HEK293 (cell line): ENCODE results near the gene FRY.

Experiments used
- CTCF ChIA-PET: fragments of 350-600 bp; formaldehyde crosslinking; extraction: SDS; loops from one replicate; lab custom pipeline; 2021; ENCODE audit warnings: antibody characterized with exemption; lab: Yijun Ruan, JAX
- POLR2A ChIA-PET: fragments of 300-600 bp; formaldehyde crosslinking; extraction: SDS; loops from one replicate; lab custom pipeline; 2020; ENCODE audit warnings: antibody characterized with exemption, inconsistent platforms; lab: Yijun Ruan, JAX
- H3K27ac ChIP-seq: fragments of 200-500 bp; sonication (Bioruptor generic); 2 replicates; pipeline ENCODE4 v1.5.1; 2014; ENCODE audit warnings: low read depth, low read length, control low read depth, inconsistent platforms; ENCODE audit errors: extremely low read depth
- H3K36me3 ChIP-seq, 2 experiments: fragments of 200-500 bp in 1 of 2; sonication (Bioruptor generic) in 1 of 2; 1 replicate in 1 of 2; 2 replicates in 1 of 2; pipeline ENCODE4 v1.5.1; 2014 to 2017; ENCODE audit warnings: inconsistent platforms in 2 of 2, low read length in 2 of 2; ENCODE audit not compliant: control insufficient read depth in 2 of 2, insufficient read depth in 1 of 2
- H3K4me1 ChIP-seq: fragments of 200-500 bp; sonication (Bioruptor generic); 2 replicates; pipeline ENCODE4 v1.5.1; 2014; ENCODE audit warnings: mild to moderate bottlenecking, low read length, inconsistent platforms; ENCODE audit not compliant: control insufficient read depth, insufficient read depth
- H3K4me3 ChIP-seq: 2 replicates; pipeline ENCODE4 v1.5.1; 2011; ENCODE audit warnings: low read depth, mild to moderate bottlenecking, control low read depth, low read length, moderate library complexity
- H3K9me3 ChIP-seq: fragments of 200-500 bp; sonication (Bioruptor generic); 2 replicates; pipeline ENCODE4 v1.5.1; 2014; ENCODE audit warnings: low read depth, low read length, inconsistent platforms; ENCODE audit not compliant: control insufficient read depth, insufficient read depth
- GLIS2 ChIP-seq: fragments of 450-650 bp; formaldehyde crosslinking; IDR thresholded peaks from 2 replicates; pipeline ENCODE4 v1.5.1; 2016; ENCODE audit warnings: missing biosample characterization, missing genetic modification characterization
- KLF7 ChIP-seq: fragments of 450-650 bp; formaldehyde crosslinking; IDR thresholded peaks from 2 replicates; pipeline ENCODE4 v1.5.1; 2016; ENCODE audit warnings: missing biosample characterization, missing genetic modification characterization, borderline replicate concordance
- MEIS1 ChIP-seq: sonication (generic); formaldehyde crosslinking; IDR thresholded peaks from 2 replicates; pipeline ENCODE4 v1.8.1; 2022; ENCODE audit warnings: missing genetic modification reagents, mild to moderate bottlenecking, borderline replicate concordance
- SCRT1 ChIP-seq: fragments of 450-650 bp; formaldehyde crosslinking; IDR thresholded peaks from 2 replicates; pipeline ENCODE4 v1.5.1; 2016; ENCODE audit warnings: missing biosample characterization, missing genetic modification characterization, borderline replicate concordance
- ZBTB48 ChIP-seq: fragments of 450-650 bp; formaldehyde crosslinking; IDR thresholded peaks from 2 replicates; pipeline ENCODE4 v1.5.1; 2016; ENCODE audit warnings: missing biosample characterization, missing genetic modification characterization
- ZFP3 ChIP-seq: fragments of 450-650 bp; formaldehyde crosslinking; IDR thresholded peaks from 2 replicates; pipeline ENCODE4 v1.5.1; 2016; ENCODE audit warnings: low read depth, missing biosample characterization, missing genetic modification characterization
- ZNF132 ChIP-seq: fragments of 450-650 bp; formaldehyde crosslinking; IDR thresholded peaks from 2 replicates; pipeline ENCODE4 v1.5.1; 2017; ENCODE audit warnings: missing biosample characterization, missing genetic modification characterization, borderline replicate concordance
- ZNF174 ChIP-seq: fragments of 450-650 bp; formaldehyde crosslinking; IDR thresholded peaks from 2 replicates; pipeline ENCODE4 v1.5.0; 2017; ENCODE audit warnings: missing biosample characterization, mild to moderate bottlenecking, missing genetic modification characterization
- ZNF19 ChIP-seq: fragments of 450-650 bp; formaldehyde crosslinking; IDR thresholded peaks from 2 replicates; pipeline ENCODE4; 2016; ENCODE audit warnings: missing biosample characterization, missing genetic modification characterization, low read depth
- ZNF239 ChIP-seq: fragments of 450-650 bp; formaldehyde crosslinking; IDR thresholded peaks from 2 replicates; pipeline ENCODE4 v1.5.1; 2016; ENCODE audit warnings: missing biosample characterization, missing genetic modification characterization
- ZNF274 ChIP-seq, 2 experiments: fragments of 200-500 bp in 1 of 2; fragments of 450-650 bp in 1 of 2; sonication (Bioruptor generic) in 1 of 2; formaldehyde crosslinking in 1 of 2; IDR thresholded peaks; 2 replicates each; pipeline versions ENCODE4 v1.5.1 to v1.6.1; 2014 to 2016; ENCODE audit warnings: borderline replicate concordance in 1 of 2, inconsistent platforms in 1 of 2, low read length in 1 of 2, missing biosample characterization in 1 of 2, missing genetic modification characterization in 1 of 2
- ZNF391 ChIP-seq: fragments of 450-650 bp; formaldehyde crosslinking; IDR thresholded peaks from 2 replicates; pipeline ENCODE4 v1.5.1; 2016; ENCODE audit warnings: low read depth, missing biosample characterization, missing genetic modification characterization, borderline replicate concordance
- ZNF473 ChIP-seq: fragments of 450-650 bp; formaldehyde crosslinking; IDR thresholded peaks from 2 replicates; pipeline ENCODE4 v1.5.1; 2017; ENCODE audit warnings: missing biosample characterization, missing genetic modification characterization
- ZNF549 ChIP-seq: fragments of 450-650 bp; IDR thresholded peaks from 2 replicates; pipeline ENCODE4 v1.5.1; 2018; ENCODE audit warnings: missing biosample characterization, missing genetic modification characterization, mild to moderate bottlenecking, inconsistent platforms, moderate library complexity
- ZNF600 ChIP-seq: fragments of 450-650 bp; formaldehyde crosslinking; IDR thresholded peaks from 2 replicates; pipeline ENCODE4 v1.5.1; 2016; ENCODE audit warnings: missing biosample characterization, missing genetic modification characterization
- ZSCAN16 ChIP-seq: fragments of 450-650 bp; formaldehyde crosslinking; IDR thresholded peaks from 2 replicates; pipeline ENCODE4 v1.5.1; 2016; ENCODE audit warnings: missing biosample characterization, missing genetic modification characterization
- TF ChIP-seq, protein P1 (sequence below): fragments of 450-650 bp; formaldehyde crosslinking; IDR thresholded peaks from 2 replicates; pipeline ENCODE4 v1.5.1; 2016; ENCODE audit warnings: missing biosample characterization, missing genetic modification characterization
- TF ChIP-seq, protein P2 (sequence below): fragments of 450-650 bp; formaldehyde crosslinking; IDR thresholded peaks from 2 replicates; pipeline ENCODE4 v1.5.1; 2016; ENCODE audit warnings: missing biosample characterization, missing genetic modification characterization
- TF ChIP-seq, protein P3 (sequence below): fragments of 450-650 bp; formaldehyde crosslinking; IDR thresholded peaks from 2 replicates; pipeline ENCODE4 v1.5.1; 2017; ENCODE audit warnings: missing biosample characterization, missing genetic modification characterization
- TF ChIP-seq, protein P4 (sequence below): fragments of 450-650 bp; formaldehyde crosslinking; optimal IDR thresholded peaks from 2 replicates; pipeline ENCODE3; 2016; ENCODE audit warnings: missing biosample characterization, mild to moderate bottlenecking, missing genetic modification characterization
- TF ChIP-seq, protein P5 (sequence below): fragments of 450-650 bp; IDR thresholded peaks from 2 replicates; pipeline ENCODE4 v1.5.1; 2018; ENCODE audit warnings: missing biosample characterization, mild to moderate bottlenecking, missing genetic modification characterization
- TF ChIP-seq, protein P6 (sequence below): fragments of 450-650 bp; formaldehyde crosslinking; IDR thresholded peaks from 2 replicates; pipeline ENCODE4 v1.5.1; 2016; ENCODE audit warnings: missing biosample characterization, missing genetic modification characterization
- TF ChIP-seq, protein P7 (sequence below): fragments of 450-650 bp; formaldehyde crosslinking; IDR thresholded peaks from 2 replicates; pipeline ENCODE4 v1.5.1; 2016; ENCODE audit warnings: missing biosample characterization, missing genetic modification characterization

FRY gene

DNA sequence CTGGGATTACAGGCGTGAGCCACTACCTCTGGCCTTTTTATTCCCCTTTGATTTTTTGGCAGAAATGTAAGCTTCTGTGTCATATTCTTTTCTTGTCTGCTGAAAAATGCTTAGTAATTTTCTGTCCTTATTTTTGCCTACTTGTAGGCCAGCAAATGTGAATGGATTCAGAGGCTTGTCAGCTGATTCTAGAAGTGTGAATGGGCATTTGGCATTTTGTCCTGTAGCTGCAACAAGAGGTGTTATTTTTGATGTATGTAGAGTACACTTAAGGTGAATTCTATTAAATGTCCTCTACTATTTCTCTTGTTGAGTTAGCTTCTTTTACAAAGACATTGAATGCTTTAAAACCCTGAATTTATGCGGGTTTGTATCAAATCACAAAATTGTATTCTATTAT is 50.0 kb downstream of the FRY start:
- POLR2A ChIA-PET = no interaction called here
- TF ChIP-seq ZNF132 (tag by site-specific recombination) = no peak
- TF ChIP-seq, protein P1, sequence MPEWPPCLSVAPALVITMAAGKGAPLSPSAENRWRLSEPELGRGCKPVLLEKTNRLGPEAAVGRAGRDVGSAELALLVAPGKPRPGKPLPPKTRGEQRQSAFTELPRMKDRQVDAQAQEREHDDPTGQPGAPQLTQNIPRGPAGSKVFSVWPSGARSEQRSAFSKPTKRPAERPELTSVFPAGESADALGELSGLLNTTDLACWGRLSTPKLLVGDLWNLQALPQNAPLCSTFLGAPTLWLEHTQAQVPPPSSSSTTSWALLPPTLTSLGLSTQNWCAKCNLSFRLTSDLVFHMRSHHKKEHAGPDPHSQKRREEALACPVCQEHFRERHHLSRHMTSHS (tag by site-specific recombination) = no peak
- TF ChIP-seq ZFP3 (tag by site-specific recombination) = no peak
- TF ChIP-seq, protein P2, sequence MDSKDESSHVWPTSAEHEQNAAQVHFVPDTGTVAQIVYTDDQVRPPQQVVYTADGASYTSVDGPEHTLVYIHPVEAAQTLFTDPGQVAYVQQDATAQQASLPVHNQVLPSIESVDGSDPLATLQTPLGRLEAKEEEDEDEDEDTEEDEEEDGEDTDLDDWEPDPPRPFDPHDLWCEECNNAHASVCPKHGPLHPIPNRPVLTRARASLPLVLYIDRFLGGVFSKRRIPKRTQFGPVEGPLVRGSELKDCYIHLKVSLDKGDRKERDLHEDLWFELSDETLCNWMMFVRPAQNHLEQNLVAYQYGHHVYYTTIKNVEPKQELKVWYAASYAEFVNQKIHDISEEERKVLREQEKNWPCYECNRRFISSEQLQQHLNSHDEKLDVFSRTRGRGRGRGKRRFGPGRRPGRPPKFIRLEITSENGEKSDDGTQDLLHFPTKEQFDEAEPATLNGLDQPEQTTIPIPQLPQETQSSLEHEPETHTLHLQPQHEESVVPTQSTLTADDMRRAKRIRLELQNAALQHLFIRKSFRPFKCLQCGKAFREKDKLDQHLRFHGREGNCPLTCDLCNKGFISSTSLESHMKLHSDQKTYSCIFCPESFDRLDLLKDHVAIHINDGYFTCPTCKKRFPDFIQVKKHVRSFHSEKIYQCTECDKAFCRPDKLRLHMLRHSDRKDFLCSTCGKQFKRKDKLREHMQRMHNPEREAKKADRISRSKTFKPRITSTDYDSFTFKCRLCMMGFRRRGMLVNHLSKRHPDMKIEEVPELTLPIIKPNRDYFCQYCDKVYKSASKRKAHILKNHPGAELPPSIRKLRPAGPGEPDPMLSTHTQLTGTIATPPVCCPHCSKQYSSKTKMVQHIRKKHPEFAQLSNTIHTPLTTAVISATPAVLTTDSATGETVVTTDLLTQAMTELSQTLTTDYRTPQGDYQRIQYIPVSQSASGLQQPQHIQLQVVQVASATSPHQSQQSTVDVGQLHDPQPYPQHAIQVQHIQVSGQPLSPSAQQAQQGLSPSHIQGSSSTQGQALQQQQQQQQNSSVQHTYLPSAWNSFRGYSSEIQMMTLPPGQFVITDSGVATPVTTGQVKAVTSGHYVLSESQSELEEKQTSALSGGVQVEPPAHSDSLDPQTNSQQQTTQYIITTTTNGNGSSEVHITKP = no peak
- no peak for TF ChIP-seq ZNF174 (tag by site-specific recombination)
- TF ChIP-seq, protein P3, sequence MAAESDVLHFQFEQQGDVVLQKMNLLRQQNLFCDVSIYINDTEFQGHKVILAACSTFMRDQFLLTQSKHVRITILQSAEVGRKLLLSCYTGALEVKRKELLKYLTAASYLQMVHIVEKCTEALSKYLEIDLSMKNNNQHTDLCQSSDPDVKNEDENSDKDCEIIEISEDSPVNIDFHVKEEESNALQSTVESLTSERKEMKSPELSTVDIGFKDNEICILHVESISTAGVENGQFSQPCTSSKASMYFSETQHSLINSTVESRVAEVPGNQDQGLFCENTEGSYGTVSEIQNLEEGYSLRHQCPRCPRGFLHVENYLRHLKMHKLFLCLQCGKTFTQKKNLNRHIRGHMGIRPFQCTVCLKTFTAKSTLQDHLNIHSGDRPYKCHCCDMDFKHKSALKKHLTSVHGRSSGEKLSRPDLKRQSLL = no peak
- no peak for TF ChIP-seq ZNF549 (tag by site-specific recombination)
- TF ChIP-seq GLIS2 (tag by site-specific recombination) = no peak
- TF ChIP-seq MEIS1 (CRISPR knock-in tag) = no peak
- no peak for TF ChIP-seq ZNF19
- TF ChIP-seq, all 188 proteins: peak for 0
- no peaks in the 10 kb centered on the region for H3K36me3 ChIP-seq
- H3K4me1 ChIP-seq = no peaks in the 10 kb centered on the region
- CTCF ChIA-PET = interaction anchor here (0.7 kb wide), 1 partner anchor 163 kb away, joined by 4 read pairs; no protein-coding TSS in a partner anchor
- H3K27ac ChIP-seq = no peak overlapping the region
- H3K4me3 ChIP-seq = no peak overlapping the region
- H3K9me3 ChIP-seq = no peaks in the 10 kb centered on the region

DNA sequence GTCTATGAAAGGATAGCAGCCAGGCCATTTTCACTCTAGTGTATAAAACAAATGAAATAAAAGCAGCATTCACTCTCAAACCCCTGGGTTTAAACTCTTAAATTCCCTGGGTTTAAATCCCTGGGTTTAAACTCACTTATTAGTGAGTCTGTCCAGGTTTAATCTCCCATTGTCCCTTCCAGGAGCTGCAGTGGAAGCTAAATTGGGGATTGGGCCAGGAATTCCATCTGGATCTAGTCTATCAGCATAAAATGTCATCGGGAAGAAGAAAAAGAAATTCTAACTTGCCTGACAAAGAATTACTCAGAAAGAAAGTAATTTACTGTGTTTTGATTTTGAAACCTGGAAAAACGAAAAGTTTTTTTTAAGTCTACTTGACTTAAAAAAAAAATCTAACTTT is 54.8 kb downstream of the FRY start:
- CTCF ChIA-PET = no interaction called here
- H3K27ac ChIP-seq = no peak overlapping the region
- no peaks in the 10 kb centered on the region for H3K9me3 ChIP-seq
- POLR2A ChIA-PET = interaction anchor here (0.5 kb wide), 1 partner anchor 346 kb away, joined by 7 read pairs; no protein-coding TSS in a partner anchor
- H3K4me1 ChIP-seq = no peaks in the 10 kb centered on the region
- H3K36me3 ChIP-seq = no peaks in the 10 kb centered on the region
- no peak overlapping the region for H3K4me3 ChIP-seq
- no peak for TF ChIP-seq ZNF274 (IDR thresholded peaks at IDR 0.05; ENCODE audit: low read length)
- TF ChIP-seq ZNF274 (tag by site-specific recombination; IDR thresholded peaks at IDR 0.05; ENCODE audit: borderline replicate concordance) = no peak
- no peak for TF ChIP-seq ZNF600
- TF ChIP-seq ZBTB48 (tag by site-specific recombination) = no peak
- TF ChIP-seq, protein P4, sequence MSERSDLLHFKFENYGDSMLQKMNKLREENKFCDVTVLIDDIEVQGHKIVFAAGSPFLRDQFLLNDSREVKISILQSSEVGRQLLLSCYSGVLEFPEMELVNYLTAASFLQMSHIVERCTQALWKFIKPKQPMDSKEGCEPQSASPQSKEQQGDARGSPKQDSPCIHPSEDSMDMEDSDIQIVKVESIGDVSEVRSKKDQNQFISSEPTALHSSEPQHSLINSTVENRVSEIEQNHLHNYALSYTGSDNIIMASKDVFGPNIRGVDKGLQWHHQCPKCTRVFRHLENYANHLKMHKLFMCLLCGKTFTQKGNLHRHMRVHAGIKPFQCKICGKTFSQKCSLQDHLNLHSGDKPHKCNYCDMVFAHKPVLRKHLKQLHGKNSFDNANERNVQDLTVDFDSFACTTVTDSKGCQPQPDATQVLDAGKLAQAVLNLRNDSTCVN = no peak
- TF ChIP-seq ZSCAN16 (tag by site-specific recombination) = no peak
- no peak for TF ChIP-seq ZNF239
- no peak for TF ChIP-seq ZNF391 (tag by site-specific recombination)
- TF ChIP-seq, protein P5, sequence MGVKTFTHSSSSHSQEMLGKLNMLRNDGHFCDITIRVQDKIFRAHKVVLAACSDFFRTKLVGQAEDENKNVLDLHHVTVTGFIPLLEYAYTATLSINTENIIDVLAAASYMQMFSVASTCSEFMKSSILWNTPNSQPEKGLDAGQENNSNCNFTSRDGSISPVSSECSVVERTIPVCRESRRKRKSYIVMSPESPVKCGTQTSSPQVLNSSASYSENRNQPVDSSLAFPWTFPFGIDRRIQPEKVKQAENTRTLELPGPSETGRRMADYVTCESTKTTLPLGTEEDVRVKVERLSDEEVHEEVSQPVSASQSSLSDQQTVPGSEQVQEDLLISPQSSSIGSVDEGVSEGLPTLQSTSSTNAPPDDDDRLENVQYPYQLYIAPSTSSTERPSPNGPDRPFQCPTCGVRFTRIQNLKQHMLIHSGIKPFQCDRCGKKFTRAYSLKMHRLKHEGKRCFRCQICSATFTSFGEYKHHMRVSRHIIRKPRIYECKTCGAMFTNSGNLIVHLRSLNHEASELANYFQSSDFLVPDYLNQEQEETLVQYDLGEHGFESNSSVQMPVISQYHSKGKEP (tag by site-specific recombination) = no peak
- TF ChIP-seq SCRT1 (tag by site-specific recombination) = no peak
- TF ChIP-seq ZNF473 = no peak
- TF ChIP-seq, protein P6, sequence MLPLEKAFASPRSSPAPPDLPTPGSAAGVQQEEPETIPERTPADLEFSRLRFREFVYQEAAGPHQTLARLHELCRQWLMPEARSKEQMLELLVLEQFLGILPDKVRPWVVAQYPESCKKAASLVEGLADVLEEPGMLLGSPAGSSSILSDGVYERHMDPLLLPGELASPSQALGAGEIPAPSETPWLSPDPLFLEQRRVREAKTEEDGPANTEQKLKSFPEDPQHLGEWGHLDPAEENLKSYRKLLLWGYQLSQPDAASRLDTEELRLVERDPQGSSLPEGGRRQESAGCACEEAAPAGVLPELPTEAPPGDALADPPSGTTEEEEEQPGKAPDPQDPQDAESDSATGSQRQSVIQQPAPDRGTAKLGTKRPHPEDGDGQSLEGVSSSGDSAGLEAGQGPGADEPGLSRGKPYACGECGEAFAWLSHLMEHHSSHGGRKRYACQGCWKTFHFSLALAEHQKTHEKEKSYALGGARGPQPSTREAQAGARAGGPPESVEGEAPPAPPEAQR (tag by site-specific recombination) = no peak
- TF ChIP-seq, protein P7, sequence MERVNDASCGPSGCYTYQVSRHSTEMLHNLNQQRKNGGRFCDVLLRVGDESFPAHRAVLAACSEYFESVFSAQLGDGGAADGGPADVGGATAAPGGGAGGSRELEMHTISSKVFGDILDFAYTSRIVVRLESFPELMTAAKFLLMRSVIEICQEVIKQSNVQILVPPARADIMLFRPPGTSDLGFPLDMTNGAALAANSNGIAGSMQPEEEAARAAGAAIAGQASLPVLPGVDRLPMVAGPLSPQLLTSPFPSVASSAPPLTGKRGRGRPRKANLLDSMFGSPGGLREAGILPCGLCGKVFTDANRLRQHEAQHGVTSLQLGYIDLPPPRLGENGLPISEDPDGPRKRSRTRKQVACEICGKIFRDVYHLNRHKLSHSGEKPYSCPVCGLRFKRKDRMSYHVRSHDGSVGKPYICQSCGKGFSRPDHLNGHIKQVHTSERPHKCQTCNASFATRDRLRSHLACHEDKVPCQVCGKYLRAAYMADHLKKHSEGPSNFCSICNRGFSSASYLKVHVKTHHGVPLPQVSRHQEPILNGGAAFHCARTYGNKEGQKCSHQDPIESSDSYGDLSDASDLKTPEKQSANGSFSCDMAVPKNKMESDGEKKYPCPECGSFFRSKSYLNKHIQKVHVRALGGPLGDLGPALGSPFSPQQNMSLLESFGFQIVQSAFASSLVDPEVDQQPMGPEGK (tag by site-specific recombination) = no peak
- TF ChIP-seq KLF7 (tag by site-specific recombination) = no peak
